ENCODE measurements around the gene CTDNEP1. TPM values are rescaled to one million over a fixed set of nuclear protein-coding genes. Genes with fewer than 3 reads are reported as not detected.
A peak's percentile ranks its signal among the peaks of the same experiment; 100 is the strongest.

The CTDNEP1 gene
- total RNA-seq, 1 donor from 2014 or later = 103 TPM

GRCh38 chr17:7280519-7281073 lies 29.1 kb upstream of the CTDNEP1 start:
- peak; percentile 35 for DNase-seq (ENCODE audit: low read depth)
- H3K27ac ChIP-seq (ENCODE audit: low read depth, low read length) = peak overlapping the region; percentile 35

GRCh38 chr17:7279448-7279847 lies 27.9 kb upstream of the CTDNEP1 start:
- Histone ChIP-seq H3K9ac (ENCODE audit: low read length) (no peak overlapping the region), H4K20me1 (ENCODE audit: insufficient read depth, low read length) (no peaks in the 10 kb centered on the region), H3K36me3 (ENCODE audit: insufficient read depth, low read length) (no peaks in the 10 kb centered on the region), H3K4me2 (ENCODE audit: low read length) (no peak overlapping the region), H3K4me1 (ENCODE audit: insufficient read depth, low read length) (peaks cover 14% of the 10 kb centered on the region), H3K9me3 (ENCODE audit: insufficient read depth, low read depth, low read length) (no peaks in the 10 kb centered on the region), H3K27me3 (ENCODE audit: insufficient read depth, low read length) (peaks cover 12% of the 10 kb centered on the region), H2AFZ (ENCODE audit: low read depth, low read length) (no peak overlapping the region), H3K27ac (ENCODE audit: low read depth, low read length) (no peak overlapping the region), H3K79me2 (ENCODE audit: insufficient read depth, low read length) (no peaks in the 10 kb centered on the region), H3K4me3 (ENCODE audit: insufficient read depth, low read depth, low read length) (no peak overlapping the region)
- H3K36me3 Mint-ChIP-seq (ENCODE audit: low read depth, unreplicated experiment) = no peaks in the 10 kb centered on the region
- no peak overlapping the region for H3K4me3 Mint-ChIP-seq (ENCODE audit: unreplicated experiment)
- no peaks in the 10 kb centered on the region for H3K4me1 Mint-ChIP-seq (ENCODE audit: low read depth, unreplicated experiment)
- FAIRE-seq (no peak), DNase-seq (ENCODE audit: low read depth) (no peak)
- no peaks in the 10 kb centered on the region for H3K9me3 Mint-ChIP-seq (ENCODE audit: unreplicated experiment)
- no peak overlapping the region for H3K27ac Mint-ChIP-seq (ENCODE audit: unreplicated experiment)
- TF ChIP-seq CTCF (IDR thresholded peaks at IDR 0.05; ENCODE audit: insufficient read depth, low read depth, low read length) (no peak), EZH2 (IDR thresholded peaks at IDR 0.05; ENCODE audit: insufficient read depth, low read length) (no peak)
- H3K27me3 Mint-ChIP-seq (ENCODE audit: low read depth, unreplicated experiment) = peaks cover 27% of the 10 kb centered on the region

More at GRCh38 chr17:7280519-7281073, 29.1 kb upstream of the CTDNEP1 start:
- H3K4me3 ChIP-seq (ENCODE audit: insufficient read depth, low read depth, low read length) = peak overlapping the region; percentile 53
- no peaks in the 10 kb centered on the region for H3K36me3 Mint-ChIP-seq (ENCODE audit: low read depth, unreplicated experiment)
- peak overlapping the region; percentile 90 for H2AFZ ChIP-seq (ENCODE audit: low read depth, low read length)
- no peaks in the 10 kb centered on the region for H3K9me3 Mint-ChIP-seq (ENCODE audit: unreplicated experiment)
- peak overlapping the region; percentile 97 for H3K4me2 ChIP-seq (ENCODE audit: low read length)
- peak; percentile 55 for FAIRE-seq
- peak overlapping the region; percentile 59 for H3K9ac ChIP-seq (ENCODE audit: low read length)
- H3K9me3 ChIP-seq (ENCODE audit: insufficient read depth, low read depth, low read length) = no peaks in the 10 kb centered on the region
- H3K27ac Mint-ChIP-seq (ENCODE audit: unreplicated experiment) = peak overlapping the region; percentile 66
- H4K20me1 ChIP-seq (ENCODE audit: insufficient read depth, low read length) = no peaks in the 10 kb centered on the region
- no peaks in the 10 kb centered on the region for H3K79me2 ChIP-seq (ENCODE audit: insufficient read depth, low read length)
- H3K36me3 ChIP-seq (ENCODE audit: insufficient read depth, low read length) = no peaks in the 10 kb centered on the region
- peaks cover 16% of the 10 kb centered on the region for H3K27me3 ChIP-seq (ENCODE audit: insufficient read depth, low read length)
- H3K27me3 Mint-ChIP-seq (ENCODE audit: low read depth, unreplicated experiment) = peaks cover 35% of the 10 kb centered on the region
- TF ChIP-seq EZH2 (IDR thresholded peaks at IDR 0.05; ENCODE audit: insufficient read depth, low read length) (no peak), CTCF (IDR thresholded peaks at IDR 0.05; ENCODE audit: insufficient read depth, low read depth, low read length) (peak; percentile 91)
- H3K4me3 Mint-ChIP-seq (ENCODE audit: unreplicated experiment) = peak overlapping the region; percentile 78
- H3K4me1 ChIP-seq (ENCODE audit: insufficient read depth, low read length) = peaks cover 14% of the 10 kb centered on the region
- no peaks in the 10 kb centered on the region for H3K4me1 Mint-ChIP-seq (ENCODE audit: low read depth, unreplicated experiment)

GRCh38 chr17:7266784-7267183 lies 15.2 kb upstream of the CTDNEP1 start:
- Histone ChIP-seq H4K20me1 (ENCODE audit: insufficient read depth, low read length) (no peaks in the 10 kb centered on the region), H3K27ac (ENCODE audit: low read depth, low read length) (no peak overlapping the region), H3K4me1 (ENCODE audit: insufficient read depth, low read length) (peaks cover 7% of the 10 kb centered on the region), H3K79me2 (ENCODE audit: insufficient read depth, low read length) (no peaks in the 10 kb centered on the region), H3K27me3 (ENCODE audit: insufficient read depth, low read length) (peaks cover 13% of the 10 kb centered on the region), H3K4me2 (ENCODE audit: low read length) (no peak overlapping the region), H3K36me3 (ENCODE audit: insufficient read depth, low read length) (no peaks in the 10 kb centered on the region), H3K9me3 (ENCODE audit: insufficient read depth, low read depth, low read length) (no peaks in the 10 kb centered on the region), H3K4me3 (ENCODE audit: insufficient read depth, low read depth, low read length) (no peak overlapping the region), H2AFZ (ENCODE audit: low read depth, low read length) (no peak overlapping the region), H3K9ac (ENCODE audit: low read length) (no peak overlapping the region)
- peak overlapping the region; percentile 59 for H3K27ac Mint-ChIP-seq (ENCODE audit: unreplicated experiment)
- no peaks in the 10 kb centered on the region for H3K36me3 Mint-ChIP-seq (ENCODE audit: low read depth, unreplicated experiment)
- peaks cover 3% of the 10 kb centered on the region for H3K9me3 Mint-ChIP-seq (ENCODE audit: unreplicated experiment)
- DNase-seq (ENCODE audit: low read depth) = peak; percentile 4
- H3K27me3 Mint-ChIP-seq (ENCODE audit: low read depth, unreplicated experiment) = peaks cover 12% of the 10 kb centered on the region
- no peak for FAIRE-seq
- H3K4me1 Mint-ChIP-seq (ENCODE audit: low read depth, unreplicated experiment) = peaks cover 3% of the 10 kb centered on the region
- no peak overlapping the region for H3K4me3 Mint-ChIP-seq (ENCODE audit: unreplicated experiment)
- TF ChIP-seq CTCF (IDR thresholded peaks at IDR 0.05; ENCODE audit: insufficient read depth, low read depth, low read length) (no peak), EZH2 (IDR thresholded peaks at IDR 0.05; ENCODE audit: insufficient read depth, low read length) (no peak)

Measured in astrocyte (in vitro differentiated cells and primary cell).